ENCODE measurements around the gene CHRNA4.

DNA sequence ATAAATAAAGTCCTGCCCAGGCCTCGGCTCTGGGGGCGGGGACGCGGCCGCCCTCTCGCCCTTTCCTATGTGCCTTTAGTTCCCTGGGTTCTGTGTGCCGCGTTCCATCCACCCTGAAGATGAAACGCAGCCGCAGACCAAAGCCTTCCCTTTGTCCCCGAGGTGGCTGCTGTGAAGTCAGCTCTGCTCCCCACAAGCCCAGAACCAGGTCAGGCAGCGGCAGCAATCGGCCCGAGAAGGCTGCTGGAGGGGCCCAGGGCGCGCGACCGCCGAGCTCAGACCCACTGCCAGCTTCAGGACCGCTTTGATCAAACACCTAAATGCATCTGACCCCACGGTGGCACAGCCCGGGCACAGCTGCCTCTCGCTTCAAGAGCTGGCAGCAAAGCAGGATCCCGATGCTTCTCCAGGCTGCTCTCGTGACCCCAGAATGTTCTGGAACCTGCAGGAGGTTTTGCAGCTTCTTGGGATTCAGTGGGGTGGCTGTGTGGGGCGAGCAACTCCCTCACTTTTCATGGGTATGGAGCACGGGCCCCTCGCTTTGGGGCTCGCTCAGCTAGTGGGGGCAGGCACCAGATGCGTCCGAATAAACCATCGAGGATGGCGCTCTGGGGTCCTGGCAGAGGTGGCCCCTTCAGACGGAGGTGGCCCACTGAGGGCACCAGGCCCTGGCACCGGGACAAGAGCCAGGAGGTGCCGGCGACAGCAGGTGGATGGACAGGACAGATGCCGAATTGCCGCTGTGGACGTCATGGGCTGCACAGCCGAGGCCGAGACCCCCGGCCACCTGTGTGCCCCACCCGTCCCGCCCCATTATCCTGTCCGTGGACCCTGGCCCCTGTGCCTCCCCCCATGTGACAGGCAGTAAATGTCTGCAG, 13.0 kb downstream of the CHRNA4 start:
- TF ChIP-seq CTCF (optimal IDR thresholded peaks at IDR 0.05 in 1 of 3, IDR thresholded peaks at IDR 0.05 in 1 of 3, conservative IDR thresholded peaks at IDR 0.05 in 1 of 3; ENCODE audit: extremely low read depth in 1 of 3, insufficient read depth in 2 of 3, low read length in 3 of 3) (no peak), EZH2 (IDR thresholded peaks at IDR 0.05; ENCODE audit: low read length) (no peak)
